GM18868 (cell line): ENCODE results near the gene HS6ST2.

Experiments
- ATAC-seq: cut with Tn5 transposase; IDR thresholded peaks from one replicate; pipeline ENCODE4 v1.9.1; 2021; ENCODE audit warnings: mild to moderate bottlenecking, moderate library complexity; ENCODE audit not compliant: unreplicated experiment

The HS6ST2 gene

GRCh38 chrX:132853040-132853439 lies 105.4 kb downstream of the HS6ST2 start:
- no peak for ATAC-seq

DNA sequence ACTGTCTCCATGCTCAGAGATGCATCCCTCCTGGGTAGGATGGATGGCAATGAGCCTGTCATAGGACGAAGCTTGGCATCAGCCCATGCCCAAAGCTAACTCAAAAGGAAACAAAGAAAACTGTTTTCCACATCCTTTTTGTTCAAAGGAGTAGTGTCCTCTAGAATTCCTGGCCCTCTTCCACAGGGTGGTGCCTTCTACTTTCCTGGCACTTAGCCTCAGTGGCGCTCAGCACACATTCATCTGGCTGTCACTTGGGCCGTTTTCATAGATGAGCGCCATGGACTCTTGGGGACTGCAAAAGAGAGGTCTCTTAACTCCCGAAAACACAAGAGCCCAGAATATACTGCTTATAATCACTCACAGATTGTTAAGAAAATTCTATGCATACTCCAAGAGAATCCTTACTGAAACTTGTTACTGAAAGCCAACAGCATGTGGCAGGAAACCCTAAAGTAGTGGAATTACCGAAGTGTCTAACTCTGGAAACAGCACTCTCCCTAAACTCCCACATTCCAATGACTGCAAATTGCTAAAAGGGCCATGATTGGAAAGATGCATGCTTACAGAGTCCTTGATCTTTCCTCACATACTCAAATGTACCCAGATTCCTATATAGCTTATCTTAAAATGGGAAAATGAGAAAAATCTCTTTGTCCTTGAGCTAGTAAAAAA lies 110.0 kb downstream of the HS6ST2 start:
- ATAC-seq: no peak

DNA sequence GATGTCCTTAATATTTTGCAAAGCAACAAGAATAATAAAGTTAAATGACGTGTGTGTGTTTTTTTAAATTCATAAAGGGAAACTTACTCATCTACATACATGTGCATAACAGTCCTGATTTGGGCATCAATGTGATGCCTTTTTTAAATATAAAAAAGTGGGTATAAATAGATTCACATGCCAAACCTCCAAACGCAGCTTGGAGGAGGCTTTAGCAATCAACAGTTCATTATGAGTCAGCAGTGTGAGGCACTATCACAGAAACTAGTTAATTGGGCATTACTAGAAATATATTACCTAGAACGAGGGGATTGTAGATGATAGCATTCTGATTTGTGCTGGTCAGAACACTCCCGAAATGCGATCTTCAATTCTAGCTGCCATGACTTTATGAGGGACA lies 115.1 kb downstream of the HS6ST2 start:
- ATAC-seq: no peak

DNA sequence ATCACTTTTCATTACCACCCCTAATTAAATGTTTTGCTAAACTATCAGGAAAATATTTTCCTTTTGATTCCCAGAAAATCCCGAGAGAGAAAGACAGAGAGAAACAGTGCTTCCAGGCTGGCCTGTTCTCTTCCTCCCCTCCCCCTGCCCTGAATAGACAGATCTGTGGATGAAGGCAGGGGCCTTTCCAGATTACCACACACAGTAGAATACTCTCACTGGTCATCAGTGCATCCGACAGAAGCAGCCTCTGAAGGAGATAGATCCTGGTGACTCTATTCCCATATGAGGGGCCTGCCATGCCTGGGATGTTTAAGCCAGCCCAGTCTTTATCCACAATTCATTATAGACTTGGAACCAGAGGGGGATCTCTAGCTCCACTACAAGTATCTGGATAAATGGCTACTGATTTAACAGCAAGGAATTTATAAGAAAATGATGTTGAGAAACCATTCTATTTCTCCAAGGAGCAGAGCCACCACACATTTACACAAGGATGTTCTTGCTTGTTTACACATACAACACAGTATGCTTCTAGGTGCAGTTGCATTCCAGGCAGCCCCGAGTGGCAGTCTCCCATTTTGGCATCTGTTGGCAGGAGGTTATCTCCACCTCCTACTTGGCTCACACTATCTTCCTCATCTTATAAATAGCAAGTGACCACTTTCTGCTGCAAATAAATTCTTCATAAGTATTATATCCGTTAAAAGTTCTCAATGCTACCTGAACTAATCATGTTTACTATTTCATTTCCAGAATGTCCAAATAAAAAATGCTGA lies 115.8 kb downstream of the HS6ST2 start:
- no peak for ATAC-seq

DNA sequence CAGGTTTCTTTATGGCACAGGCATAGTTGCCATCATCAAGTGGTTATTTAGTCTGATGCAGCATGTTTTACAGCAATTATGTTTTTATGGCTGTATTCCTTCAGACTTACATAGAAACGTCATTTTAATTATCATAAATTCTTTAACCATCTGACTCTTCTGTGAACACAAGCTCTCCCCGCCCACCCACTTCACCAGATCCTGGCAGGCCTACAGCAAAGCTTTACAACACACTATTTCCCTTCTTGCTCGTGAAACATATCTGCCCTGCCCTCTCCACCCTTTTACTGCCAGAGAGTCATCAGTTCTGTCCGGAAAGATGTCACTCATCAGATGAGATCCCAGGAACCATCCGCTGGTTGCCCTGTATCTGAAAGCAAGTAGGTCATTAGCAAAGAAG lies 120.5 kb downstream of the HS6ST2 start:
- ATAC-seq: no peak

DNA sequence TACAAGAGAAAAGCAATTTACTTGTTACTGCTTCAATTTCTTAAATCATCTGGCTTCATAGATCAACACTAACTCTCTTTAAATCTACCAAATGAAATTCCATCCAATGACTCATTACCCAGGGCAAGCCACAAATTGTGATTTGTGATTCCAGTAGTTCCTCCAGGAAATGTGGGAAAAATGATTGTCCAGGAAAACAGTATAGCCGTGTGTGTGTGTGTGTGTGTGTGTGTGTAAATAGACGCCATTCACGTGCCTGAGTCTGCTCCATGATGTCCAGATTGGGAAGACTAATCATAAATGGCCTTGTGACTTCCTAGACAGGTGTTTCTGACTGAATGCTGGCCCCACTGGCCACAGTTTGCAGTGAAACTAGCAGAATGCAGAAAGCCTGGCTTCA lies 121.3 kb downstream of the HS6ST2 start:
- no peak for ATAC-seq

- no peak for ATAC-seq
Observed at GRCh38 chrX:132836471-132836870, 122.0 kb downstream of the HS6ST2 start.

DNA sequence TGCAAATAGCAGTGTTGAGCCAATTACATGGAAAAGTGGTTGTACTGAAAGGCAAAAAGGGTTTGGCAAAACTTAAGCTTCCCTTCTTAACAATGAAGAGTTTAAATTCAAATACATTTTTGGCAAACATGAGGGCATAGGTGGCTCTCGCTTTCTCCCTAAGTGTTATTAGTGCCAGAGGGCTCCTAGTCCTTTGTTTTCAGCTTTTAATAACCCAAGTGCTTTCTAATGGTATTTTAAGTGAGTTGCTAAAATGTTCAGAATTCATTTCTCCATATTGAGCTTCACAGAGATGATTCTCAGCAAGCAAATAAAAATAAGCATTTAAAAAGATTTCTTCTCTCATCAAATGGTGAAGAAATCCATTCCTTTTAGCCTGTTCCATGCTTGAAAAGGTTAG lies 123.7 kb downstream of the HS6ST2 start:
- ATAC-seq: no peak

DNA sequence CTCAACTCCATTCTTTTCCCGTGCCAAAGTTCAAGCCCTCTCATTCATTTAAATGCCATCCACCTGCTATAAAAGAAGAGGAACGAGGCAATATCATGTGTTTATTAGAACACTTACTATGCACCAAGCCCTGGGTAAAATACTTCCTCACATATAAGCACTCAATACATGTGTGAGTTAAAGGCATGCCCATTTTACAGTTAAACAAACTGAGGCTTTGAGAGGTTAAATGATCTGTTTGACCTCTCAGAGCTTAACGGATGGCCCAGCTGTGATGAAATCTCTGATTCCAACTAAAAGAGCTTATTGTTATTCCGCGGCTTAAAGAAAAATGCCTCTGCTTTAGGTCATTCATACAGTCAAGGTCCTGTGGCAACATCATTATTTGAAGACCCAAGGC lies 124.3 kb downstream of the HS6ST2 start:
- ATAC-seq: no peak

DNA sequence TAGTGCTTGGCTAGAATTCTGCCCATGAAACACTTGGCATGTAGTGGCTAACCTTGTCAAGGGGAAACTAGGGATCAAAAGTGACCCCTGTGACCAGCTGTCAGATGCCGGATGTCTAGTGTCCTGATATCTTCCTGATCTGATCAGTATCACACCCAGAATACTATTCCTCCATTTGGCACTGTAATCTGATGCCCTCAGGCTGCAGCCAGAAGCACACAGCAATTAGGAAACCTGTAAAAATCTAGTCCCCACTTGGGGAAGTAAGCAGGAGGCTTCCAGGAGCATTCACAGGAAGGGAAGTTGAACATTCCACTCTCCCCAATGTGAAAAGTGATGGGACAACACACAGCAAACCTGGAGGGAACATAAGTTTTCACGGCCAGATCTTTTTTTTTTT lies 125.1 kb downstream of the HS6ST2 start:
- ATAC-seq: no peak

DNA sequence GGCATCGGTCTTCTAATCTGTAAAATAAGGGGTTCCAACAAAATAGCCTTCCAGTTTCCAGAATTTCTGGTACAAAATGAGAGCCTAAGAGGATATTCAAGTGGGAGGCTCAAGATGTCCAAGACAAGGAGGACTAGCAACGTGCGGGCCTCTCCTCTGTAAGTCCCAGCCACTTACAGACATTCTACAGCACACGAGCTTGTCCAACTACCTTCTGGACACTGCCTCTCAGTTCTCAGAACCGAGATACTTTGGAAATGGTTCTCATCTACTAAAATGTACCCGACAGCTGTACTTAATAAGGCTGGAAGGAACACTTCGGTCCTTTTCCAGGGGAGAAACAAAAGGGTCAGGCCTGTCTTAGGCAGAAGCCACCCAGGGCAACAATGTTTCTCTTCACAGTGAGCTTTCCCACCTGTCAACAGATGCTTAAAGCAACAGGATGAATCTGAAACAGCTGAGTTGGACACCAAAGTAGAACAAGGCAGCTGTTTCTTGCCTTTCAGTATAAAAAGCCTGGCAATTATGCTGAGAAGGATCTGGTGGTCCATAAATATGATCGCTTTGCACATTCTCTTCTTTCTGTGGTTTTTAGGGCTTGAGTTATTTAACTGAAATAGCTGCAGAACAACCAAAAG lies 127.0 kb downstream of the HS6ST2 start:
- no peak for ATAC-seq

GRCh38 chrX:132822634-132823012 lies 135.8 kb downstream of the HS6ST2 start:
- ATAC-seq: no peak

DNA sequence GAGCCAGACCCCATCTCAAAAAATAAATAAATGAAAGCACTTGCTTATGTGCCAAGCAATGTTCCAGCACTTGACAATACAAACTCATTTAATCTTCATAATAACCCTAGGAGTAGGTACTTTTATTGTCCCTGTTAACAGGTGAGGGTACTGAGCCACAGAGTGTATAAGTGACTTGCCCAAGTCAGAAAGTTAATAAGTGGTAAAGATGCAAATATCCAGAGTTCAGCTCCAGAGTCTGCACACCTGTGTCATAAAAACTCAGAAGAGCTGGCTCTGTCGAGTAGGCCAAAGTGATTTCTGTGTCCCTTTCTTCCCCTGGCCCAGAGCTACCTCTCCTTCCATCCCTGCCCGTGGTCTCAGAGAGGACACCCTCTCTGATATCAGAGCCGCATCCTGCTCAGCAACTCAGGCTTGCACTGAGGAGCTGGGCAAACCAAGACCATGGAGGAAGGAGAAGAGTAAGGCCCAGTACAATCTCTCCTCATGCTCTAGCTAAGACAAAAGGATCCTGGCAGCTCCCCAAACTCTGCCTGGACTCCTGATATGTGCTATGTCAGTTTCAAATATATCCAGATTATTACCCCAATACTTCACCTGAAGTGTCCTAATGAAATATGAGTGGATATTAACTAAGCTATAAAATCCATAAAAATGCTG lies 136.3 kb downstream of the HS6ST2 start:
- ATAC-seq: no peak

DNA sequence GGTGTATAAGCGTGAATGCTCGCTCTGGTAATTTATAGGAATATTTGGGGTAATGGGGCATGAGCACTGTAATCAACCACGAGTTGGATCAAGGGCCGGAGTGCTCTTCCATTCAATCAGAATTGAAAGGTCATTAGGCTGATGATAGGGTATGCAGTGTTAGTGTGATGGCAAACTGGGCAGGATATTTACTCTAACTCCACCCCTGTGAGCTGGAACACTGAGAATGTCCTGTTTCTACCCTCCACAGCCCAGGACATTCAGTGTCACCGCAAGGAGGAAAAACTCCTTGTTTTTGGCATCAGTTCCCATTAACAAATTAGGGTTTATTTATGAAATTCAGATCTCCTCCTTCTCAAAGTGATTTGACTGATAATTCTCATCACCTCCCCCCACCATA lies 137.8 kb downstream of the HS6ST2 start:
- no peak for ATAC-seq

DNA sequence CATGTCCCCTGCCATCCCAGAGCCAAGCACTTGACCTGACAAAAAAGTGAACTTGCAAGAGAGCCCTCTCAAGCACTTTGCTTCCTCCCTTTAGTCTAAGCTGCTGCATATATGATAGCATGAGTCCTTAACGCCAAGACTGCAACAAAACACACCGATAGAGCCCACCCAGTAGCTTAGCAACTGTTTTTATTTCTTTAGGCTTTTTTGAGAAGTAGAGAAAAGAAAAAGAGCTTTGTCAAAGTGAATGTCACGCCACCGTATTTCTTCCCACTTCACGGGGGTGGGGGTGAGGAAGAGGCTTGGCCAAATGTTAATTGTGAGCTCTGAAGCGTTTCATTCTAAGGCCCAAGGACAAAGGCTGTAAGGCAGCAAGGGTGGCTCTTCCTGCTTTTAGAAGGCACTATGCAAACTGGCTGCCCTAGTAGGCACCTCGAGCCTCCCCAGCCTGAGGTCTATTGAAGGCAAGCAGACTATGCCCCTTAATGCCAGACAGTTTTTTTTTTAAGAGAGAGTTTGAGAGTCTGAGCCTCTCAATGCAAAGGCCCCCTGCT lies 138.6 kb downstream of the HS6ST2 start:
- no peak for ATAC-seq

GRCh38 chrX:132818638-132819037 lies 139.8 kb downstream of the HS6ST2 start:
- ATAC-seq: no peak

- ATAC-seq: no peak
Observed at GRCh38 chrX:132815643-132816042, 142.8 kb downstream of the HS6ST2 start.

GRCh38 chrX:132810964-132811712 lies 147.3 kb downstream of the HS6ST2 start:
- no peak for ATAC-seq

GRCh38 chrX:132810488-132810887 lies 147.9 kb downstream of the HS6ST2 start:
- ATAC-seq: no peak

DNA sequence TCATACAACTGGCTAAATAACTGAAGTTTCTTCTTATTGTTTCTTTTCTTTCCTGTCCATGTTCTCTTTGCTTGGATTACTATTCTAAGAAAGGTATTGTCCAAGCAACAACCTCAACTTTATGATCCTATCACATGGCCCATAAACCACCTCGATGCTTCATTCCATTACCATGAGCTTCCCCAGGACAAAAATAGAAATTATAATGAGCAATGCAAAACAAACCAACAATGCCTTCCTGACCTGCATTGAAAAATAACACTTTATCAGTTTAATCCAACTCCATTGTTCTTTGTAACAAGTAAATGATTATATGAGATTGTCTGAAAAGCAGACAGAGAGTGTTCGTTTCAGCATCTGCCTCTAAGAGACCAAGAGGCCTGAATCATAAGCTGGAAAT lies 148.8 kb downstream of the HS6ST2 start:
- no peak for ATAC-seq
